Activated CD4-positive, alpha-beta T cell treated with anti-CD3 and anti-CD28 coated beads, Interleukin-2, amount 10 ng/mL, durations not matched to agents 24 days and 14 days (primary cell): Measurements from ENCODE around the gene ADSS1. TPM values are rescaled to one million over a fixed set of nuclear protein-coding genes. Genes with fewer than 3 reads are reported as not detected.

Source experiments
- DNase-seq: peaks from one replicate; pipeline ENCODE4 v3.0.0; 2022
- H3K27ac Mint-ChIP-seq: one replicate; pipeline ENCODE4 v1.8.0; 2022; ENCODE audit warnings: mild to moderate bottlenecking, mixed read lengths
- H3K27me3 Mint-ChIP-seq: one replicate; pipeline ENCODE4 v1.8.0; 2022; ENCODE audit warnings: mixed read lengths
- H3K36me3 Mint-ChIP-seq: one replicate; pipeline ENCODE4 v1.8.0; 2022; ENCODE audit warnings: low read depth, mild to moderate bottlenecking, mixed read lengths
- H3K4me1 Mint-ChIP-seq: one replicate; pipeline ENCODE4 v1.8.0; 2021; ENCODE audit warnings: mixed read lengths
- H3K4me3 Mint-ChIP-seq: one replicate; pipeline ENCODE4 v1.8.0; 2022; ENCODE audit warnings: mild to moderate bottlenecking, moderate library complexity, mixed read lengths
- H3K9me3 Mint-ChIP-seq: one replicate; pipeline ENCODE4 v1.8.0; 2021; ENCODE audit warnings: mixed read lengths
- intact Hi-C: fragments of 100-400 bp; cut with micrococcal nuclease; formaldehyde crosslinking; loops from one replicate; pipeline ENCODE4 v1.15.1; 2023
- total RNA-seq: library from RNA; stranded (reverse); gene quantifications from 2 replicates; pipeline ENCODE4 v1.2.3, GENCODE V29; 2022

ADSS1 gene
- total RNA-seq, 1 donor from 2014 or later = 0.96 TPM

GRCh38 chr14:104794993-104795780 is 71.2 kb downstream of the ADSS1 start, which contains the start of gene AKT1:
Gene AKT1, minus strand, starts transcription at chr14:104795748. Its CDS starts 3,105 bp downstream, at chr14:104792643.
- peak; percentile 85 for DNase-seq
- no peaks in the 10 kb centered on the region for H3K9me3 Mint-ChIP-seq

DNA sequence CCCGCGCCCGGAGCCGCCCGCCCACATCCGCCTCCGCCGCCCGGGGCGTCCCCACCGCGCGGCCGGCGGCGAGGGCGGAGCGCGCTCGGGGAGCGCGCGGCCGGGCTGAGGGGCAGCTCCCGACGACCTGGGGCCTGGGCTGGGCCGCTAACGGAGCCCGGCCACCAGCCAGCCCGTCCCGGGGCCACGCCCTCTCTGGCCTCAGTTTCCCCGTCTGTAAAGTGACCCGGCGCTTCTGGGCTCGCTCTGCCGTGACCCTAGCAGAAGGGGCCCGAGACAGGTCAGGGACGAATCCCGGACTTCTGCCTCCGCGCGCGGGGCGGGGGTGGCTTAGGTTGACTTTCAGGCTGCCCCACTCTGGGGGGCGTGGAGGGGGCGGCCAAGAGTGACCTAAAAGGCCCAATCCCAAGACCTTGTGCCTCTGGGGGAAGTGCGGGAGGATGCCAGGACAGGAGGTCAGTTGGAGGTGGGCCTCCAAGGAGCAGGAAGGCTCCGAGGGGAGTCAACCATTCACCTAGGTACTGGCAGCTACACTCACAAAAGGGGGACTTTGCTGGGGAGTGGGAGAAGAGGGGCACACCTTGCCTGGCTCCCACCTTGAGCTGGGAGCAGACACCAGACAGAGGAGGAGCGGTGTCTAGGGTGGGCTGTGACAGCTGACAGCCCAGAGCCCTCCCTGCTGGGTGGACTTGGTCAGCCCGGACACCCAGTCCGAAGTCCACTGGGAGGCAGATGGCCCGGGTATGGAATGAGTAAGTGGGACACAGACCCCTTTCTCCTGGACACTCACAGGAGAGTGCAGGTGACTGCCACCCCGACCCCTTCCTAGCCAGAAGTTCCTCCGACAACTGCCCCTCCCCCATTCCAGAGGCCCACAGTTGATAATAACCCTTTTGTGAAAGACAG is 72.0 kb downstream of the ADSS1 start:
- Mint-ChIP-seq H3K36me3 (peaks cover 12% of the 10 kb centered on the region), H3K9me3 (no peaks in the 10 kb centered on the region), H3K27me3 (peaks cover 1% of the 10 kb centered on the region), H3K4me3 (peak overlapping the region; percentile 73), H3K27ac (peak overlapping the region; percentile 72), H3K4me1 (peaks cover 33% of the 10 kb centered on the region)
- DNase-seq = peak; percentile 86
- intact Hi-C loops = no loop called here

More at GRCh38 chr14:104794993-104795780, 71.2 kb downstream of the ADSS1 start, which contains the start of gene AKT1:
- Mint-ChIP-seq H3K27me3 (peaks cover 1% of the 10 kb centered on the region), H3K4me1 (peaks cover 35% of the 10 kb centered on the region), H3K27ac (peak within 1 kb of the TSS; percentile 72), H3K4me3 (peak within 1 kb of the TSS; percentile 88), H3K36me3 (peaks cover 17% of the 10 kb centered on the region)
- intact Hi-C loops = no loop called here

GRCh38 chr14:104796687-104797081 is 72.7 kb downstream of the ADSS1 start:
- Mint-ChIP-seq H3K4me3 (no peak overlapping the region), H3K27me3 (peaks cover 1% of the 10 kb centered on the region), H3K9me3 (no peaks in the 10 kb centered on the region), H3K27ac (peak overlapping the region; percentile 72), H3K4me1 (peaks cover 33% of the 10 kb centered on the region), H3K36me3 (peaks cover 5% of the 10 kb centered on the region)
- DNase-seq = no peak
- intact Hi-C loops = no loop called here

Other genes with a start within 250 kb of the ADSS1 start
- not detected in 2 replicates for gene C14orf180, start 144.5 kb upstream of the ADSS1 start, total RNA-seq
- 0.28 TPM in 1 of 2 replicates, not detected in the other for gene TMEM179, start 119.5 kb upstream of the ADSS1 start, total RNA-seq
- 90.9 and 92.3 TPM in 2 replicates for gene INF2, start 34.6 kb upstream of the ADSS1 start, total RNA-seq
- gene SIVA1, start 28.9 kb downstream of the ADSS1 start, total RNA-seq = 117 and 123 TPM in 2 replicates
- gene AKT1, start 71.5 kb downstream of the ADSS1 start, total RNA-seq = 133 and 143 TPM in 2 replicates
- 4.9 and 5.5 TPM in 2 replicates for gene ZBTB42, start 76.9 kb downstream of the ADSS1 start, total RNA-seq
- gene CEP170B, start 141.0 kb downstream of the ADSS1 start, total RNA-seq = 8.3 and 9.0 TPM in 2 replicates
- 0.07 and 0.21 TPM in 2 replicates for gene PLD4, start 200.7 kb downstream of the ADSS1 start, total RNA-seq